ENCODE data around the gene CA4. TPM values are rescaled to one million over a fixed set of nuclear protein-coding genes. Genes with fewer than 3 reads are reported as not detected.

Gene CA4
- total and polyA plus RNA-seq, 3 donors from 2014 or later = 0.94 to 3.1 (median 2.5) TPM

DNA sequence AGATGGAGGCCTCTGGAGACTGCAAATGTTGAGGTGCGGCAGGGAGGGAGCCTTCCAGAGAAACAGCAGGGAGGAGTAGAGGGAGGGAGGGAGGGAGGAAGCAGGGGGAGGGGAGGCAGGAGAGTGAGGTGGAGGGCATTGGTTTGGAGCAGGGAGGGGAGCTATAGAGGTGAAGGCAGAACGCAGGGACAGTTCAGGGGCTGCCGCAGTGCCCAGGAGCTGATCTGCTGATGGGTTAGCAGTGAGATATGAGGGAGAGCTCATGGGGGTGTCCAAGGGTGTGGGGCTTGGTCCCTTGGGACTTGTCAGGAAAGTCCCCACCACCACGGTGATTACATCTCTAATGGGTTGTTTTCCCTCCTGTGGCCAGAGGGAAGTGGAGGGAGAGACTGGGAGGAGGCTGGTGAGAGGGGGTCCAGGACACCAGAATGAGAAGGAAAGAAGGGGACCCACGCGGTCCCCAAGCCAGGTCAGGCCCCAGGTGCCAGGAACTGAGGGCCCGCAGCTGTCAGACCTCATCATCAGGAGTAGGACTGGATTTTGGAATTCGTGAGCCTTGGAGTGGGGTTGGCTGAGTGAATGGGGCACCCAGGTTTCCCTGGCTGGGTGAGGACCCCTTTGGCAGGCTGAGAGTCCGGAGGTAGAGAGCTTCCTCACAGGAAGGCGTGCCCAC is 11.2 kb downstream of the CA4 start:
- WGBS, 2 donors = 70 to 72% methylated on average over 10 of the region's 10 CpGs
- Histone ChIP-seq H3K27ac (no peak overlapping the region), H3K36me3 (ENCODE audit: low read depth, missing control alignments) (no peaks in the 10 kb centered on the region), H3K4me3 (no peak overlapping the region), H3K9me3 (no peaks in the 10 kb centered on the region), H3K4me1 (no peaks in the 10 kb centered on the region), H3K27me3 (no peaks in the 10 kb centered on the region)
- DNase-seq = no peak
- intact Hi-C loops (cut with DNase I; ENCODE audit: low total_unique reads) = no loop called here
- no peak for TF ChIP-seq POLR2A (IDR thresholded peaks at IDR 0.05)
- TF ChIP-seq, protein P1, sequence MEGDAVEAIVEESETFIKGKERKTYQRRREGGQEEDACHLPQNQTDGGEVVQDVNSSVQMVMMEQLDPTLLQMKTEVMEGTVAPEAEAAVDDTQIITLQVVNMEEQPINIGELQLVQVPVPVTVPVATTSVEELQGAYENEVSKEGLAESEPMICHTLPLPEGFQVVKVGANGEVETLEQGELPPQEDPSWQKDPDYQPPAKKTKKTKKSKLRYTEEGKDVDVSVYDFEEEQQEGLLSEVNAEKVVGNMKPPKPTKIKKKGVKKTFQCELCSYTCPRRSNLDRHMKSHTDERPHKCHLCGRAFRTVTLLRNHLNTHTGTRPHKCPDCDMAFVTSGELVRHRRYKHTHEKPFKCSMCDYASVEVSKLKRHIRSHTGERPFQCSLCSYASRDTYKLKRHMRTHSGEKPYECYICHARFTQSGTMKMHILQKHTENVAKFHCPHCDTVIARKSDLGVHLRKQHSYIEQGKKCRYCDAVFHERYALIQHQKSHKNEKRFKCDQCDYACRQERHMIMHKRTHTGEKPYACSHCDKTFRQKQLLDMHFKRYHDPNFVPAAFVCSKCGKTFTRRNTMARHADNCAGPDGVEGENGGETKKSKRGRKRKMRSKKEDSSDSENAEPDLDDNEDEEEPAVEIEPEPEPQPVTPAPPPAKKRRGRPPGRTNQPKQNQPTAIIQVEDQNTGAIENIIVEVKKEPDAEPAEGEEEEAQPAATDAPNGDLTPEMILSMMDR (IDR thresholded peaks at IDR 0.05) = no peak

DNA sequence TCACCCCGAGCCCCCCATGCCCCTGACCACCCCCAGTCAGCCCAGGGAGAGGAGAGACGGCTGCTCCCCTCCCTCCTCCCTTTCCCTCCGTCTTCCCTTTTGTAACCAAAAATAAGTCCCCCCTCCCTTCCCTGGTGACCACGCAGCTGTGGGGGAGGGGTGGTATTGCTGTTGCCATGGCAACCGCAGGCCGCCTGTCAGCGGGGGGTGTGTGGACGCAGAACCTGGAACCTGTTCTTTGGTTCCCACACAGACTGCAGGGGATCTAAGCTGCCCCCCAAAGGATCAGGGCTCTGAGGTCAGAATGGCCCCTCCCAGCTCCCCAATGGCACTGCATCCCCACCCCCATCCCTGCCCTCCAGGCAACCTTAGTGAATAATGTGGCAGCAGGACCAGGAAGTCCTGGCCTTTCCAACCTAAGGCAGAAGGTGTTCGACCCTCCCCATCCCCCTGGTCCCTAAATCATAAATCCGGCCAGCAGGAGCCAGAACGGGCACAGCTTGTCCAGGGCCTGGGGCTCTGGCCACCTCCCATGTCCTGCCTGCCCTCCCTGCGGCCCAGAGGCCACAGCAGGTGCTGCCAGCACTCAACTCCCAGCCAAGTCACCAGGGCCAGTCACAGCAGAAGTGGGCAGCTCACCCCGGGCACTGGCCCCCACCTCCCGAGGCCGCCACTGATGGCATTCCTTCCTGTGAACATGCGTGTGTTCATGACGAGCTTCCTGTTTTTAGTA is 12.0 kb downstream of the CA4 start:
- TF ChIP-seq POLR2A (IDR thresholded peaks at IDR 0.05) = no peak
- TF ChIP-seq, protein P1 (IDR thresholded peaks at IDR 0.05) = no peak
- 33 to 47% methylated on average over 10 to 17 of the region's 17 CpGs for WGBS, 2 donors
- no peaks in the 10 kb centered on the region for H3K27me3 ChIP-seq
- intact Hi-C loops (cut with DNase I; ENCODE audit: low total_unique reads) = no loop called here
- no peak for DNase-seq
- no peak overlapping the region for H3K4me3 ChIP-seq
- H3K36me3 ChIP-seq (ENCODE audit: low read depth, missing control alignments) = no peaks in the 10 kb centered on the region
- H3K4me1 ChIP-seq = no peaks in the 10 kb centered on the region
- H3K27ac ChIP-seq = no peak overlapping the region
- no peaks in the 10 kb centered on the region for H3K9me3 ChIP-seq

DNA sequence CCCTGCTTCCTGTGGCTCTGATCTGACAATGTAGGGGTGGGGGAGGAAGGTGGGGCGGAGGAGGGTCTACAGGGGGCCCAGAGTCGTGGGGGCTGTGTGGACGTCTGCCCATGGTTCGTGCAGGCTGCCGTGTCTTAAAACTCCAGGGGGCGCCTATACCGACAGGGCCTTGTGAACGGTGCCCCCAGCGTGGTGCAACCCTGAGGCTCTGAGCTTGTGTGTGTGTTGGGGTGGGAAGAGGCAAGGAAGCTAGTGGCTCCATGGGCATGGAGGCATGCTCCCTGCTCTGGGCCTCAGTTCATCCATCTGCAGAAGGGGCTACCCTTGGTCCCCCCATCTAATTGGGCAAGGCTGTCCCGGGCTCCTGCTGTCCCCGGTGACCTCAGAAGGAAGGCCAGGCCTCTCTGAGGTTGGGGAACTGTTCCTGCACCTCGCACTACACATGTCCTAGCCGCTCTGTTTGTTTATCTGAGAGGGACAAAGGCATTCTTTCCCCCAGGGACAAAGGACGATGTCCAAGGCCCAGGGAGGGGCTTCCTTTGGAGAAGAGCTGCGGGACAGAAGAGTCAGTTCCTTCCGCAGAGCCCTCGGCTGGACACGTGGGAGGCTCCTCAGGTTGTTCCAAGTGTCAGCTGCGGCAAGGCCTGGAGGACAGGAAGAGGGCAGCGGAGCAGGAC is 13.5 kb downstream of the CA4 start:
- no peaks in the 10 kb centered on the region for H3K27me3 ChIP-seq
- no peaks in the 10 kb centered on the region for H3K36me3 ChIP-seq (ENCODE audit: low read depth, missing control alignments)
- no peak overlapping the region for H3K27ac ChIP-seq
- 70 to 72% methylated on average over 10 to 20 of the region's 20 CpGs for WGBS, 2 donors
- no peak for DNase-seq
- H3K4me1 ChIP-seq = no peaks in the 10 kb centered on the region
- TF ChIP-seq, protein P1 (IDR thresholded peaks at IDR 0.05) = no peak
- no peak for TF ChIP-seq POLR2A (IDR thresholded peaks at IDR 0.05)
- no peak overlapping the region for H3K4me3 ChIP-seq
- no peaks in the 10 kb centered on the region for H3K9me3 ChIP-seq
- intact Hi-C loops (cut with DNase I; ENCODE audit: low total_unique reads) = no loop called here

DNA sequence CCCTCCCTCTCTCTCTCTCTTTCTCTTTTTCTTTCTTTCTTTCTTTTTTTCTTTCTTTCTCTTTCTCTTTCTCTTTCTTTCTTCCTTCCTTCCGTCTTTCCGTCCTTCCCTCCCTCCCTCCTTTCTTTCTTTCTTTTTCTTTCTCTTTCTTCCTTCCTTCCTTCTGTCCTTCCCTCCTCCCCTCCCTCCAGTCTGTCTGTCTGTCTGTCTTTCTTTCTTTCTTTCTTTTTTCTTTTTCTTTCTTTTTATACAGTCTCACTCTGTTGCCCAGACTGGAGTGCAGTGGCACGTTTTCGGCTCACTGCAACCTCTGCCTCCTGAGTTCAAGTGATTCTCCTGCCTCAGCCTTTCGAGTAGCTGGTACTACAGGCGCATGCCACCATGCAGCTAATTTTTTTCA is 14.4 kb downstream of the CA4 start:
- no peaks in the 10 kb centered on the region for H3K4me1 ChIP-seq
- H3K36me3 ChIP-seq (ENCODE audit: low read depth, missing control alignments) = no peaks in the 10 kb centered on the region
- no peak for TF ChIP-seq POLR2A (IDR thresholded peaks at IDR 0.05)
- TF ChIP-seq, protein P1 (IDR thresholded peaks at IDR 0.05) = no peak
- no peak overlapping the region for H3K4me3 ChIP-seq
- H3K9me3 ChIP-seq = no peaks in the 10 kb centered on the region
- no peak for DNase-seq
- WGBS, 2 donors = 87 to 94% methylated on average over 6 of the region's 6 CpGs
- no peaks in the 10 kb centered on the region for H3K27me3 ChIP-seq
- H3K27ac ChIP-seq = no peak overlapping the region
- intact Hi-C loops (cut with DNase I; ENCODE audit: low total_unique reads) = no loop called here
